ENCODE data around the gene NPY5R.

- TF ChIP-seq CTCF (IDR thresholded peaks at IDR 0.05) (no peak), POLR2A (IDR thresholded peaks at IDR 0.05) (no peak)
Measured at GRCh38 chr4:163384926-163385325, 41.2 kb downstream of the NPY5R start.

Measured in Peyer's patch (tissue), 4 donors.